Caco-2 (cell line): ENCODE data around the gene DCAF11. TPM values are rescaled to one million over a fixed set of nuclear protein-coding genes. Genes with fewer than 3 reads are reported as not detected.

Source experiments
- BruUV-seq: library from RNA; stranded (reverse); fragments of 400-500 nt; replicated peaks from 2 replicates; lab custom pipeline; 2021; lab: Mats Ljungman, UMichigan
- CTCF ChIA-PET: fragments of 300-600 bp; sonication (Branson Sonifier 250); formaldehyde crosslinking; loops from one replicate; lab custom pipeline; 2022; ENCODE audit warnings: antibody characterized with exemption; lab: Charles Lee
- POLR2A ChIA-PET: fragments of 300-600 bp; sonication (Branson Sonifier 250); formaldehyde crosslinking; loops from one replicate; lab custom pipeline; 2022; ENCODE audit warnings: antibody characterized with exemption; lab: Charles Lee
- DNase-seq, 2 experiments: peaks; one replicate each; pipeline versions ENCODE4 v3.0.0 to v3.0.0-alpha.2; 2020 to 2022
- H3K27me3 ChIP-seq: replicated peaks from 2 replicates; pipeline ENCODE4 v1.6.0; 2011; ENCODE audit warnings: low read length; ENCODE audit not compliant: control insufficient read depth, insufficient read depth
- H3K36me3 ChIP-seq: 2 replicates; pipeline ENCODE4 v1.5.1; 2011; ENCODE audit warnings: low read length; ENCODE audit not compliant: control insufficient read depth, insufficient read depth
- H3K4me1 ChIP-seq: fragments of 250-450 bp; sonication (Bioruptor Pico); 2 replicates; pipeline ENCODE4 v1.5.1; 2020; ENCODE audit warnings: mild to moderate bottlenecking
- H3K4me3 ChIP-seq: 2 replicates; pipeline ENCODE4 v1.5.1; 2011; ENCODE audit warnings: low read depth, mild to moderate bottlenecking, control low read depth, low read length
- H3K9me3 ChIP-seq: fragments of 250-450 bp; sonication (Bioruptor Pico); 2 replicates; pipeline ENCODE4 v1.5.1; 2020; ENCODE audit warnings: mild to moderate bottlenecking, moderate library complexity
- H3K27ac Mint-ChIP-seq: one replicate; pipeline ENCODE4 v1.8.0; 2022; ENCODE audit warnings: mixed read lengths; ENCODE audit not compliant: unreplicated experiment
- H3K27me3 Mint-ChIP-seq: one replicate; pipeline ENCODE4 v1.8.0; 2022; ENCODE audit warnings: mixed read lengths; ENCODE audit not compliant: insufficient read depth, unreplicated experiment
- H3K36me3 Mint-ChIP-seq: one replicate; pipeline ENCODE4 v1.8.0; 2022; ENCODE audit warnings: mild to moderate bottlenecking, mixed read lengths; ENCODE audit not compliant: insufficient read depth, unreplicated experiment
- H3K4me1 Mint-ChIP-seq: one replicate; pipeline ENCODE4 v1.8.0; 2022; ENCODE audit warnings: low read depth, mixed read lengths; ENCODE audit not compliant: unreplicated experiment
- H3K4me3 Mint-ChIP-seq: one replicate; pipeline ENCODE4 v1.8.0; 2022; ENCODE audit warnings: mild to moderate bottlenecking, moderate library complexity, mixed read lengths; ENCODE audit not compliant: unreplicated experiment
- H3K9me3 Mint-ChIP-seq: one replicate; pipeline ENCODE4 v1.8.0; 2022; ENCODE audit warnings: mixed read lengths; ENCODE audit not compliant: unreplicated experiment
- intact Hi-C: fragments of 100-400 bp; cut with micrococcal nuclease; formaldehyde crosslinking; loops from one replicate; pipeline ENCODE4 v1.10.0; 2022; ENCODE audit not compliant: unreplicated experiment
- total RNA-seq: library from RNA; stranded (reverse); gene quantifications from 2 replicates; pipeline ENCODE4 v1.2.3, GENCODE V29; 2022
- TF ChIP-seq, protein P1 (sequence below), 2 experiments: fragments of 200-600 bp in 1 of 2; IDR thresholded peaks; 1 replicate in 1 of 2; 2 replicates in 1 of 2; pipeline versions ENCODE4 v1.5.1 to v1.8.0; 2011 to 2022; ENCODE audit warnings: antibody characterized with exemption in 1 of 2, control low read depth in 1 of 2, inconsistent platforms in 1 of 2, low read depth in 1 of 2, low read length in 1 of 2, mild to moderate bottlenecking in 1 of 2, moderate library complexity in 1 of 2; ENCODE audit not compliant: insufficient read depth in 1 of 2, severe bottlenecking in 1 of 2, unreplicated experiment in 1 of 2

The DCAF11 gene
- total RNA-seq, 1 experiment from 2014 or later: 65.9 TPM

DNA sequence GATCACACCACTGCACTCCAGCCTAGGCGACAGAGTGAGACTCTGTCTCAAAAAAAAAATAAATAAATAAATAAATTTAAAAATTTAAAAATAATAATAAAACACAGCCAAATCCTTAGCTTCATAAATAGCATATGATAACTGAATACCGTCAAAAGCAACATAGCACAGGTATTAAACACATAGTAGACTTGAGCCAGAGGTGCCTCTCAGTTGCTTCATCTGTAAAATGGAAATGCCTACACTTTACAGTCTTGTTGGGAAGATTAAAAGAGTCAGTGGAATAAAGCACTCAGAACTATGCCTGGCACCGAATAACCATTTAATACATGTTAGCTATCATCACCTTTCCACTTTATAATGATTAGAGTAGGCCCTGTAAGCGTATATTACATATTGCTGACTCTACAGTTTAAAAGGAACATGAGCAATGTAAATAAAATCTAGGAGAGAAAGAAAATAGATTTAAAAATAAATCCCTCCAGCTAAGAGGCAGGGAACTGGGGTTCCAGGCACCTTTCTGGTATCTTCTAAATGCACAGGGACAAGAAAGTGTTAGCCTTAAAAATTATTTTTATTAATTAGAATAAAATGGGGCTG lies 7.8 kb upstream of the DCAF11 start:
- no peaks in the 10 kb centered on the region for H3K27me3 Mint-ChIP-seq
- Histone ChIP-seq H3K36me3 (no peaks in the 10 kb centered on the region), H3K4me1 (peaks cover 8% of the 10 kb centered on the region; the same call in 1 of the 2 replicates), H3K27me3 (no peaks in the 10 kb centered on the region), H3K9me3 (peaks cover 9% of the 10 kb centered on the region), H3K4me3 (no peak overlapping the region)
- TF ChIP-seq, protein P1, sequence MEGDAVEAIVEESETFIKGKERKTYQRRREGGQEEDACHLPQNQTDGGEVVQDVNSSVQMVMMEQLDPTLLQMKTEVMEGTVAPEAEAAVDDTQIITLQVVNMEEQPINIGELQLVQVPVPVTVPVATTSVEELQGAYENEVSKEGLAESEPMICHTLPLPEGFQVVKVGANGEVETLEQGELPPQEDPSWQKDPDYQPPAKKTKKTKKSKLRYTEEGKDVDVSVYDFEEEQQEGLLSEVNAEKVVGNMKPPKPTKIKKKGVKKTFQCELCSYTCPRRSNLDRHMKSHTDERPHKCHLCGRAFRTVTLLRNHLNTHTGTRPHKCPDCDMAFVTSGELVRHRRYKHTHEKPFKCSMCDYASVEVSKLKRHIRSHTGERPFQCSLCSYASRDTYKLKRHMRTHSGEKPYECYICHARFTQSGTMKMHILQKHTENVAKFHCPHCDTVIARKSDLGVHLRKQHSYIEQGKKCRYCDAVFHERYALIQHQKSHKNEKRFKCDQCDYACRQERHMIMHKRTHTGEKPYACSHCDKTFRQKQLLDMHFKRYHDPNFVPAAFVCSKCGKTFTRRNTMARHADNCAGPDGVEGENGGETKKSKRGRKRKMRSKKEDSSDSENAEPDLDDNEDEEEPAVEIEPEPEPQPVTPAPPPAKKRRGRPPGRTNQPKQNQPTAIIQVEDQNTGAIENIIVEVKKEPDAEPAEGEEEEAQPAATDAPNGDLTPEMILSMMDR (IDR thresholded peaks at IDR 0.05; ENCODE audit: insufficient read depth in 1 of 2, low read depth in 1 of 2, low read length in 1 of 2, severe bottlenecking in 1 of 2, unreplicated experiment in 1 of 2): no peak
- no peak overlapping the region for H3K27ac Mint-ChIP-seq
- H3K9me3 Mint-ChIP-seq: no peaks in the 10 kb centered on the region
- intact Hi-C loops: no loop called here
- CTCF ChIA-PET: interaction anchor here (1.4 to 6.7 kb wide), 3 partner anchors 8 to 50 kb away, joined by 3 to 155 read pairs (median 9); partner anchors contain the start of genes DCAF11, NRL and PCK2
- peaks cover 23% of the 10 kb centered on the region for H3K36me3 Mint-ChIP-seq
- BruUV-seq: no TSS peak
- POLR2A ChIA-PET: interaction anchor here (0.6 to 1.0 kb wide), 2 partner anchors 13 to 18 kb away, joined by 4 to 7 read pairs; partner anchors contain the start of gene PCK2
- H3K4me1 Mint-ChIP-seq: no peaks in the 10 kb centered on the region
- no peak overlapping the region for H3K4me3 Mint-ChIP-seq
- no peak for DNase-seq

- Histone ChIP-seq H3K4me3 (no peak overlapping the region), H3K36me3 (no peaks in the 10 kb centered on the region), H3K9me3 (peaks cover 9% of the 10 kb centered on the region), H3K27me3 (no peaks in the 10 kb centered on the region), H3K4me1 (peaks cover 8% of the 10 kb centered on the region; the same call in 1 of the 2 replicates)
- POLR2A ChIA-PET: interaction anchor here (0.9 to 2.4 kb wide), 4 partner anchors 13 to 50 kb away, joined by 3 to 19 read pairs (median 4); partner anchors contain the start of genes PCK2 and RNF31
- TF ChIP-seq, protein P1 (IDR thresholded peaks at IDR 0.05; ENCODE audit: insufficient read depth in 1 of 2, low read depth in 1 of 2, low read length in 1 of 2, severe bottlenecking in 1 of 2, unreplicated experiment in 1 of 2): no peak
- H3K4me3 Mint-ChIP-seq: no peak overlapping the region
- H3K4me1 Mint-ChIP-seq: no peaks in the 10 kb centered on the region
- no TSS peak for BruUV-seq
- intact Hi-C loops: loop anchor here (1.0 kb wide), 1 partner anchor 94 kb away; no protein-coding TSS in a partner anchor
- no peak overlapping the region for H3K27ac Mint-ChIP-seq
- DNase-seq: no peak
- no peaks in the 10 kb centered on the region for H3K9me3 Mint-ChIP-seq
- CTCF ChIA-PET: interaction anchor here (0.6 to 6.7 kb wide), 15 partner anchors 12 to 56 kb away, joined by 3 to 155 read pairs (median 8); partner anchors contain the start of genes CARMIL3, EMC9, IRF9 and PCK2
- H3K27me3 Mint-ChIP-seq: no peaks in the 10 kb centered on the region
- peaks cover 11% of the 10 kb centered on the region for H3K36me3 Mint-ChIP-seq
Observed at GRCh38 chr14:24108336-24108874, 6.2 kb upstream of the DCAF11 start.

- Mint-ChIP-seq H3K4me3 (no peak overlapping the region), H3K27ac (no peak overlapping the region)
- CTCF ChIA-PET: interaction anchor here (0.7 to 6.7 kb wide), 6 partner anchors 17 to 53 kb away, joined by 3 to 155 read pairs (median 13); partner anchors contain the start of genes IRF9, PCK2 and PSME2
Observed at GRCh38 chr14:24110060-24110459, 4.5 kb upstream of the DCAF11 start.

More at GRCh38 chr14:24110060-24110459, 4.5 kb upstream of the DCAF11 start:
- H3K9me3 ChIP-seq: peaks cover 4% of the 10 kb centered on the region
- no peak for DNase-seq
- TF ChIP-seq, protein P1 (IDR thresholded peaks at IDR 0.05; ENCODE audit: insufficient read depth in 1 of 2, low read depth in 1 of 2, low read length in 1 of 2, severe bottlenecking in 1 of 2, unreplicated experiment in 1 of 2): no peak
- H3K4me1 ChIP-seq: peaks cover 8% of the 10 kb centered on the region; the same call in 1 of the 2 replicates
- Mint-ChIP-seq H3K27me3 (no peaks in the 10 kb centered on the region), H3K9me3 (no peaks in the 10 kb centered on the region), H3K4me1 (peaks cover under 1% of the 10 kb centered on the region), H3K36me3 (peaks cover 9% of the 10 kb centered on the region)
- intact Hi-C loops: no loop called here
- no peak overlapping the region for H3K4me3 ChIP-seq
- no TSS peak for BruUV-seq
- H3K36me3 ChIP-seq: no peaks in the 10 kb centered on the region
- no peaks in the 10 kb centered on the region for H3K27me3 ChIP-seq
- POLR2A ChIA-PET: interaction anchor here (1.1 kb wide), 1 partner anchor 52 kb away, joined by 3 read pairs; no protein-coding TSS in a partner anchor
